Fibroblast of lung (primary cell): Measurements from ENCODE around the gene PLSCR1.

Experiments used
- EZH2 ChIP-seq: IDR thresholded peaks from 2 replicates; pipeline ENCODE4 v1.5.1; 2012; ENCODE audit warnings: low read length, control low read depth, mild to moderate bottlenecking; ENCODE audit errors: missing control alignments
- TF ChIP-seq, protein P1 (sequence below), 2 donors: IDR thresholded peaks in 1 of 2; conservative IDR thresholded peaks in 1 of 2; 1 replicate in 1 of 2; 2 replicates in 1 of 2; pipeline ENCODE4 v1.5.1; 2011 to 2012; ENCODE audit warnings: low read length in 2 of 2, control low read depth in 1 of 2, inconsistent platforms in 1 of 2, low read depth in 1 of 2, mild to moderate bottlenecking in 1 of 2

- TF ChIP-seq EZH2 = no peak
- TF ChIP-seq, protein P1, sequence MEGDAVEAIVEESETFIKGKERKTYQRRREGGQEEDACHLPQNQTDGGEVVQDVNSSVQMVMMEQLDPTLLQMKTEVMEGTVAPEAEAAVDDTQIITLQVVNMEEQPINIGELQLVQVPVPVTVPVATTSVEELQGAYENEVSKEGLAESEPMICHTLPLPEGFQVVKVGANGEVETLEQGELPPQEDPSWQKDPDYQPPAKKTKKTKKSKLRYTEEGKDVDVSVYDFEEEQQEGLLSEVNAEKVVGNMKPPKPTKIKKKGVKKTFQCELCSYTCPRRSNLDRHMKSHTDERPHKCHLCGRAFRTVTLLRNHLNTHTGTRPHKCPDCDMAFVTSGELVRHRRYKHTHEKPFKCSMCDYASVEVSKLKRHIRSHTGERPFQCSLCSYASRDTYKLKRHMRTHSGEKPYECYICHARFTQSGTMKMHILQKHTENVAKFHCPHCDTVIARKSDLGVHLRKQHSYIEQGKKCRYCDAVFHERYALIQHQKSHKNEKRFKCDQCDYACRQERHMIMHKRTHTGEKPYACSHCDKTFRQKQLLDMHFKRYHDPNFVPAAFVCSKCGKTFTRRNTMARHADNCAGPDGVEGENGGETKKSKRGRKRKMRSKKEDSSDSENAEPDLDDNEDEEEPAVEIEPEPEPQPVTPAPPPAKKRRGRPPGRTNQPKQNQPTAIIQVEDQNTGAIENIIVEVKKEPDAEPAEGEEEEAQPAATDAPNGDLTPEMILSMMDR (conservative IDR thresholded peaks at IDR 0.05 in 1 of 2, IDR thresholded peaks at IDR 0.05 in 1 of 2; ENCODE audit: low read depth in 1 of 2, low read length in 2 of 2) = no peak
Observed at GRCh38 chr3:146585156-146585555, 40.7 kb upstream of the PLSCR1 start.
